ENCODE measurements around the gene SNX10.

SNX10 gene

DNA sequence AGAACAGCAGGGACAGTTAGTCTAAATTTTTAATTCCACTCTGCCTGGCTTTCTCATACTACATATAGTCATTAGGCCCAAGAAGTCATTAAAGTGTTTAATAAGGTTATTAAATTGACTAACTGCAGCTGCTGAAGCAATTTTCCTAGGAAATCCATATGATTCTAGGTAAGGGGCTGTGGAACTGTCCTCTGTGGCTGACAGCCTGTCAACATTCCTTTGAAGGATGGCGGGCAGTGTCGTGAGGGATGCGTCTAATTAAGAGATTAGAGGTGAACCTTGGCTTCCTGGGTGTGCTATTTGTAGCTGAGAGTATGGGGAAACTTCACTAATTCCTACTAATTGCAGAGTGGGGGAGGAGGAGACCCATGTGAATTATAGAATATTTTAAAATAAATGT is 64.6 kb downstream of the SNX10 start:
- no peak for DNase-seq (ENCODE audit: low read depth)
- H3K4me3 ChIP-seq (ENCODE audit: control insufficient read depth, low read depth, low read length) = no peak overlapping the region
- TF ChIP-seq, protein P1, sequence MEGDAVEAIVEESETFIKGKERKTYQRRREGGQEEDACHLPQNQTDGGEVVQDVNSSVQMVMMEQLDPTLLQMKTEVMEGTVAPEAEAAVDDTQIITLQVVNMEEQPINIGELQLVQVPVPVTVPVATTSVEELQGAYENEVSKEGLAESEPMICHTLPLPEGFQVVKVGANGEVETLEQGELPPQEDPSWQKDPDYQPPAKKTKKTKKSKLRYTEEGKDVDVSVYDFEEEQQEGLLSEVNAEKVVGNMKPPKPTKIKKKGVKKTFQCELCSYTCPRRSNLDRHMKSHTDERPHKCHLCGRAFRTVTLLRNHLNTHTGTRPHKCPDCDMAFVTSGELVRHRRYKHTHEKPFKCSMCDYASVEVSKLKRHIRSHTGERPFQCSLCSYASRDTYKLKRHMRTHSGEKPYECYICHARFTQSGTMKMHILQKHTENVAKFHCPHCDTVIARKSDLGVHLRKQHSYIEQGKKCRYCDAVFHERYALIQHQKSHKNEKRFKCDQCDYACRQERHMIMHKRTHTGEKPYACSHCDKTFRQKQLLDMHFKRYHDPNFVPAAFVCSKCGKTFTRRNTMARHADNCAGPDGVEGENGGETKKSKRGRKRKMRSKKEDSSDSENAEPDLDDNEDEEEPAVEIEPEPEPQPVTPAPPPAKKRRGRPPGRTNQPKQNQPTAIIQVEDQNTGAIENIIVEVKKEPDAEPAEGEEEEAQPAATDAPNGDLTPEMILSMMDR (conservative IDR thresholded peaks at IDR 0.05; ENCODE audit: control insufficient read depth, insufficient read depth, low read depth, low read length) = no peak

DNA sequence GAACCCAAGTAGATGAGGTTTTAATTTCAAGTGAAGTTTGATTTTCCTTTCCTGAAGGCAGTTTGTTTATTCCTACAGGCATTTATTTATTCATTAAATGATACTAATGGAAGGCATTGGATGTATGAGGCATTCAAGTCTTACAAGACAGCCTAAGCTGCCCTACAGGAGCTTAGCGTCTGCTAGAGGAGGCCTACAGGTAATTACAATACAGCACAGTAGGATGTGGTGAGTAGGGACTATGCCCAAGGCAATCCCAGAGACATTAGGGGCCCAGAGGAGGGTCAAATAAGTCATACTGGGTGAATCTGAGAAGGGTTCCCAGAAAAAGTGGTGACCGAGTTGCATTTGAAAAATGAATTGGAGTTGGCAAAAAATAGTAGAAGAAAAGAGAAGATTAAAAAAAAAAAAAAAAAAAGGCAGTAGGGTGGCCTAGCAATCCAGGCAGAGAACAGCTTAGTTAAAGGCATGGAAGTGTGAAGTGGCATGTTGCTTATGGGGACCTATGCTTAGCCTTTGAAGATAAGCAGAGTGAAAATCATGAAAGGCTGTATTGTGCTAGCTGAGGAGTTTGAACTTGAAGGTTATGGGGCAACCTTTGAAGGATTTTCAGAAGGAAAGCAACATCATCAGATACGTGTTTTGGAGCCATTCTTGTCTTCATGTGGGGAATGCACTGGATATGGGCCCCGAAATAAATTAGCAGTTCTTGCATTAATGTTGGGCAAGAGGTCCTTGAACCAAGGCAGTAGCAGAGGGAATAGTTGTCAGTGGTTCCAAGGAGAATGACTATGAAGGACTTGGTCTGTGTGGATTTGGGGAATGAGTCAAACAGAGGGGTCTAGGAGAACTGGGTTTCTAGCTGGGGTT is 65.5 kb downstream of the SNX10 start:
- DNase-seq (ENCODE audit: low read depth) = peak; percentile 7
- no peak overlapping the region for H3K4me3 ChIP-seq (ENCODE audit: control insufficient read depth, low read depth, low read length)
- TF ChIP-seq, protein P1 (conservative IDR thresholded peaks at IDR 0.05; ENCODE audit: control insufficient read depth, insufficient read depth, low read depth, low read length) = no peak

DNA sequence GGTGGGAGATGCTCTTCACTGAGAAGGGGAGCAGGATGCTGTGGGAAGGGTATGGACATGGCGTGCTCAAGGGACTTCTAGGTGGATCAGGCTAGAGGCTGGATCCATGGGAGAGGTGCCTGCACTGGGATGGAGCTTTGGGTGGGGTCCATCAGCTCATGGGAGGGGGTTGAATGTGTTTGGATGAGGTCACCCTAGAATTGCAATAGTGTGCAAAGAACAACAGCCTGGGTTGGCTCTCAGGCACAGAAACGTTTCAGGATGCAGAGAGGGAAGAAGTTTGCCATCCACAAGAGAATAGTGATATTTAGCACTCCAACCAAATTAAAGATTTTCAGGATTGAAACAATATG is 66.1 kb downstream of the SNX10 start:
- DNase-seq (ENCODE audit: low read depth) = no peak
- H3K4me3 ChIP-seq (ENCODE audit: control insufficient read depth, low read depth, low read length) = no peak overlapping the region
- TF ChIP-seq, protein P1 (conservative IDR thresholded peaks at IDR 0.05; ENCODE audit: control insufficient read depth, insufficient read depth, low read depth, low read length) = no peak

DNA sequence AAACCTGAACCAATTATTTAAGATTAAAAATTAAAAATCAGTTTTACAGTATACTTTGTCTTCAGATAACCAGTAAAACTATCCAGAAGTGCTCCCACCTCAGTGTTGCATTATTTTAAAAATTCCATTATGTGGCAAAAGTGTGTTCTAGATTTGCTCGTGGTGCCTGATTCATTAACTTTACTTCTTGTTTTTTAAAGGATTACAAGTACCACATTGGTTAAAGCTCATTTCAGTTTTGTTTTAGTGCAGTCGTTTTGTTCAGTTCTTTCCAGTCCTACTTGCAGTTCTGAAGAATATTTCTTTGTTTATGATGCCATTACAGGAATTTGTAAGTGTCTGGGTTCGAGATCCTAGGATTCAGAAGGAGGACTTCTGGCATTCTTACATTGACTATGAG is 69.0 kb downstream of the SNX10 start:
- TF ChIP-seq, protein P1 (conservative IDR thresholded peaks at IDR 0.05; ENCODE audit: control insufficient read depth, insufficient read depth, low read depth, low read length) = no peak
- no peak overlapping the region for H3K4me3 ChIP-seq (ENCODE audit: control insufficient read depth, low read depth, low read length)
- DNase-seq (ENCODE audit: low read depth) = no peak

DNA sequence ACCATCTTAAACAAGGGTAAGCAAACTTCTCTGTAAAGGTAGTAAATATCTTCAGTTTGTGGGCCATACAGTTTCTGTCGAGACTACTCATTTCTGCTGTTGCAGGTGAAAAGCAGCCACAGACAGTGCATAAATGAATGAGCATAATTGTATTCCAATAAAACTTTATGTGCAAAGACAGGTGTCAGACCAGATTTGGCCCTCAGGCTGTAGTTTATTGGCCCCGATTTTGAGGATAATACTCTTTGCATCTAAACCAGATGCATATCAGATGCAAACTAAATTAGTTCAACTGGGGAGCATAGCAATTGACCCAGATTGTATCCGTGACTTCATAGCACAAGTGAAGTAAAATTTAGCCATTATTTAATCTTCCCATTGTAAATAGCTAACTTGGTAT is 70.0 kb downstream of the SNX10 start:
- no peak overlapping the region for H3K4me3 ChIP-seq (ENCODE audit: control insufficient read depth, low read depth, low read length)
- TF ChIP-seq, protein P1 (conservative IDR thresholded peaks at IDR 0.05; ENCODE audit: control insufficient read depth, insufficient read depth, low read depth, low read length) = no peak
- no peak for DNase-seq (ENCODE audit: low read depth)

DNA sequence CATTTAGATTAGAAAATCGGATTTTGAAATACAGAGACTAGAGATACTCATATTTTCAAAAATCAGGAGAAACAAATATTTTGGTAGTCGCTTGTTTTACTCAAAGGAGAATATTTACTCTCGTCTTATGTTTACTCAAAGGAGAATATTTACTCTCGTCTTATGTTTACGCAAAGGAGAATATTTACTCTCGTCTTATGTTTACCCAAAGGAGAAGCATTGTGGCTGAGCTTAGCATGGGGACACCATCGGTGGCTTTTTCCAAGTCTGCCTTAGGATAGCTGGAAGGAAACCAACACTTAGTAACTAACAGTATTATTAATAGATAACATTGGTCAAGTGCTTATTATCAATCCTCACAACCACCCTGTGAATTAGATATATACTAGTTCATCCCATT is 71.8 kb downstream of the SNX10 start:
- TF ChIP-seq, protein P1 (conservative IDR thresholded peaks at IDR 0.05; ENCODE audit: control insufficient read depth, insufficient read depth, low read depth, low read length) = no peak
- no peak overlapping the region for H3K4me3 ChIP-seq (ENCODE audit: control insufficient read depth, low read depth, low read length)
- DNase-seq (ENCODE audit: low read depth) = no peak
